Fibroblast of pulmonary artery (primary cell): Measurements from ENCODE around the gene ULK2.
"Not testable (repeated sequence)": the region's sequence is repeated elsewhere in the genome, so short reads cannot be mapped to it uniquely, and the experiment has no call there.

Experiments used
- DNase-seq: peaks from one replicate; pipeline ENCODE4 v3.0.0-alpha.2; 2010; ENCODE audit warnings: low read depth
- H3K4me3 ChIP-seq: replicated peaks from 2 replicates; pipeline ENCODE4 v1.5.1; 2011; ENCODE audit warnings: low read depth, mild to moderate bottlenecking, control low read depth, low read length, moderate library complexity
- TF ChIP-seq, protein P1 (sequence below): IDR thresholded peaks from 2 replicates; pipeline ENCODE4 v1.5.1; 2011; ENCODE audit warnings: mild to moderate bottlenecking, control low read depth, low read length, inconsistent platforms; ENCODE audit errors: missing control alignments

Gene ULK2

DNA sequence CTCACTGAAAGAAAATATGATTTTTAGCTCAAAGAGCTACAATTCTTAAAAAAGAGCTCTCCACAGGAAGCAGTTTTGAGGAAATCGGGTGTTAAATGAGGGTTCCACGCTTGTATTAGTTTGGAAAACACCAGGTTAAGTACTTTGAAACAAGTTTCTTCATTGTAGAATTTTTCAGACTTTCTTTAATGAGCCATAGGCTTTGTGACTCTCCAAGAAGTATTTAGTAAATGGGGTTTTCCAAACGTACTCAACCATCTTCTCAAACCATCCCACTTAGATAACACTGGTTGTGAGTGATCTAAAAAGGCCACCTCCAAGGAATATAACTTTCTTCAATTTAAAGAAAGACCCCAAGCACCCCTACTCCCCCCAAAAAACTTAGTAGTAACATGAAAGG lies 2.7 kb downstream of the ULK2 start:
- no peak for DNase-seq
- TF ChIP-seq, protein P1, sequence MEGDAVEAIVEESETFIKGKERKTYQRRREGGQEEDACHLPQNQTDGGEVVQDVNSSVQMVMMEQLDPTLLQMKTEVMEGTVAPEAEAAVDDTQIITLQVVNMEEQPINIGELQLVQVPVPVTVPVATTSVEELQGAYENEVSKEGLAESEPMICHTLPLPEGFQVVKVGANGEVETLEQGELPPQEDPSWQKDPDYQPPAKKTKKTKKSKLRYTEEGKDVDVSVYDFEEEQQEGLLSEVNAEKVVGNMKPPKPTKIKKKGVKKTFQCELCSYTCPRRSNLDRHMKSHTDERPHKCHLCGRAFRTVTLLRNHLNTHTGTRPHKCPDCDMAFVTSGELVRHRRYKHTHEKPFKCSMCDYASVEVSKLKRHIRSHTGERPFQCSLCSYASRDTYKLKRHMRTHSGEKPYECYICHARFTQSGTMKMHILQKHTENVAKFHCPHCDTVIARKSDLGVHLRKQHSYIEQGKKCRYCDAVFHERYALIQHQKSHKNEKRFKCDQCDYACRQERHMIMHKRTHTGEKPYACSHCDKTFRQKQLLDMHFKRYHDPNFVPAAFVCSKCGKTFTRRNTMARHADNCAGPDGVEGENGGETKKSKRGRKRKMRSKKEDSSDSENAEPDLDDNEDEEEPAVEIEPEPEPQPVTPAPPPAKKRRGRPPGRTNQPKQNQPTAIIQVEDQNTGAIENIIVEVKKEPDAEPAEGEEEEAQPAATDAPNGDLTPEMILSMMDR = no peak
- no peak overlapping the region for H3K4me3 ChIP-seq

DNA sequence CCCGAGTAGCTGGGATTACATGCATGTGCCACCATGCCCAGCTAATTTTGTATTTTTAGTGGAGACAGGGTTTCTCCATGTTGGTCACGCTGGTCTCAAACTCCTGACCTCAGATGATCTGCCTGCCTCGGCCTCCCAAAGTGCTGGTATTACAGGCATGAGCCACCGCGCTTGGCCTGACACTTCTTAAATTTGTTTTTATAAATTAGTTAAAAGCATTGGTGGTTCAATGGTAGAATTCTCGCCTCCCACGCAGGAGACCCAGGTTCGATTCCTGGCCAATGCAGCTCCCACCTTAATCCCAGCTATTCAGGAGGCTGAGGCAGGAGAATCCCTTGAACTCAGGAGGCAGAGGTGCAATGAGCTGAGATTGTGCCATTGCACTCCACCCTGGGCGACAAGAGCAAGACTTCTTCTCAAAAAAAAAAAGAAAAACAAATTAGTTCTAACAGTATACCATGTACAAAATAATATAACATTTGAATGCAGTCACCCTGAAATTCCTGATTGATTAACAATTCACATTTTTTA lies 7.0 kb downstream of the ULK2 start:
- H3K4me3 ChIP-seq, DNase-seq: not testable (repeated sequence)

DNA sequence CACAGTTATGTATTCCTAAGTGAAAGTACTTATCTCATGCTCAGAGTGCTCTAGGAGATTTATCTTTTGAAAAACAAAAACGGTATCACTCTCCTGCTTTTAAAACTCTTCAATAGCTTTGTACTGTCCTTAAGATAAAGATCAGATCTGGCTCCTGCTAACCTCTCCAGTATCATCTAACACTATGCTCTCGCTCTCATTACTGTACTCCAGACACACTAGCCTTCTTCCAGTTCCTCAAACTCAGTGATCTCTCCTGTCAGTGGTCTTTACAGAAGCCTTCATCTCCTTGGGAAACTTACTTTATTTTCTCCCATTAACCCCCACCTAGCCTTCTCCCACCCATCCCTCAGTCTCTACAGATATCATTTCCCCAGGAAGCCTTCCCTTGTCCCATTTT lies 10.1 kb downstream of the ULK2 start:
- TF ChIP-seq, protein P1 = no peak
- DNase-seq = no peak
- no peak overlapping the region for H3K4me3 ChIP-seq

DNA sequence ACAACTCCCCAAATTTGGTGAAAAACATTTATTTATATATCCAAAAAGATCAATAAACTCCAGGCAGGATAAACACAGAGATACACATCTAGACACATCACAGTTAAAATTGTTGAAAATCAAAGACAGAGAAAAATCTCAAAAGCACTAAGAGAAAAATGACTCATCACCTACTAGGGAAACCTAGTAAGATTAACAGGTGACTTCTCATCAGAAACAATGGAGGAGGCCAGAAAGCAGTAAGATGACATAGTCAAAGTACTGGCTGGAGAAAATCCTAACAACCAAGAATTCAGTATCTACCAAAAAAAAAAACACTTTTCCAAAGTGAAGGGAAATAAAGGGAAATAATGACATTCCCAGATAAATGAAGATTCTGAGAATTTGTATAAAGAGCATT lies 33.8 kb downstream of the ULK2 start:
- no peak for DNase-seq
- no peak overlapping the region for H3K4me3 ChIP-seq
- TF ChIP-seq, protein P1 = no peak

DNA sequence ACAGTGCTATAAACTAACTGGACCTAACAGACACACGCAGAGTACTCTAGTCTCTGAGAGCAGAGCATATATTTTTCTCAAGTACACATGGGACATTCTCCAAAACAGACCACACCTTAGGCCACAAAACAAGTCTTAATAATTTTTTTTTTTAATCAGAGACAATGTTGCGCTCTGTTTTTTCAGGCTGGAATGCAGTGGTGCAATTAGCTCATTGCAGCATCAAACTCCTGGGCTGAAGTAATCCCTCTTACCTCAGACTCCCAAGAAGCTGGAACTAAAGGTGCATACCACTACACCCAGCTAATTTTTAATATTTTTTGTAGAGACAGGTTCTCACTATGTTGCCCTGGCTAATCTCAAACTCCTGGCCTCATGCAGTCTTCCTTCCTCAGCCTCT lies 37.7 kb downstream of the ULK2 start:
- TF ChIP-seq, protein P1 = no peak
- DNase-seq = no peak
- H3K4me3 ChIP-seq = no peak overlapping the region

DNA sequence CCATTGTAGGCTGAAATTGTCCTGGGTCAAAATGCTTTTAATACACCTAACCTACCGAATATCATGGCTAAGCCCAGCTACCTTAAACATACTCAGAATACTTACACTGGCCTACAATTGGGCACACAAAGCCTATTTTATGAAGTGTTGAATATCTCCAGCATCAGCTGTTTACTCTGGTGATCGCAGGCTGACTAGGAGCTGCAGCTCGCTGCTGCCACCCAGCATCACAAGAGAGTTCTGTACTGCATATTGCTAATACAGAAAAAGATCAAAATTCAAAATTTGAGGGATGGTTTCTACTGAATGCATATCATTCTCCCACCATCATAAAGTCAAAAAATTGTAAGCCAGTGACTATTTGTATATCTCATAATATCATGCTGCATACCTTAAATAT lies 55.3 kb downstream of the ULK2 start:
- no peak overlapping the region for H3K4me3 ChIP-seq
- peak; percentile 21 for DNase-seq
- TF ChIP-seq, protein P1 = peak; percentile 43

DNA sequence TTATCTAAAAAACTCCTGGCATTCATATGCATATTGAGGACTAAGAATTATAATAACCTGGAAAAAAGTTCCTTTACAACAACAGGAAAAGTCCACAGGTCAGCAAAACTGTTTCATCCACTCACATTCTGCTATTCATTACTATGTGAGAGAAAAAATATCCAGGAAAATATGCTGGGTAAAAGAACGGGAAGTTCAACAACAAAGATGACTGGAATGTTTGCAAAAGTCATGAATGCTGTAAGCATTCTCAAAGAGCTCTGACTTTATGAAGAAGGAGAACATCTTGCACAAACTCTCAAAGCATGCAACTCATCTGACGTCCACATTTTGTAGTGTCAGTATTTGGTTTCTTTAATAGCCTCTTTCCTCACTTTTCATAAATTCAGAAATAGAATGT lies 62.7 kb downstream of the ULK2 start:
- H3K4me3 ChIP-seq = no peak overlapping the region
- peak; percentile 10 for DNase-seq
- TF ChIP-seq, protein P1 = no peak
